ENCODE measurements around the gene KNOP1. TPM values are rescaled to one million over a fixed set of nuclear protein-coding genes. Genes with fewer than 3 reads are reported as not detected.

The KNOP1 gene
- total RNA-seq, 1 donor from 2014 or later, result 19.0 TPM

DNA sequence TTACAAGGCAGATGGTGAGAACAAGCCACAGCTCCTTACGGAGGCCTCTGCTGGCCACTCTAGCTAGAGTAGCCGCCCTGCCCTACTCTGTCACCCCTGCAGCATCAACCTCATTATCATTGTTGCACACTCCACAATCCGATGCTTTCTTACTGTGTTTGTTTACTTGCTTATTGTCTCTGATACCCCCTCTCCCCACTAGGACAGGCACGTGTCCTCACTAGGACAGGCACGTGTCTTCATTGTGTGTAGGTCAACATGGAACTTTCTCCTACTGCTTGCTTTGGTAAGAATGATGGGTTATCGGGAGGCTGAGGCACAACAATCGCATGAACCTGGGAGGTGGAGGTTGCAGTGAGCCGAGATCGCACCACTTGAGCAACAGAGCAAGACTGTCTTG is 63.9 kb downstream of the KNOP1 start:
- POLR2A ChIA-PET, result no interaction called here
- Mint-ChIP-seq H3K4me3 (no peak overlapping the region), H3K36me3 (ENCODE audit: low read depth) (peaks cover 78% of the 10 kb centered on the region), H3K27ac (no peak overlapping the region), H3K9me3 (no peaks in the 10 kb centered on the region), H3K4me1 (no peaks in the 10 kb centered on the region), H3K27me3 (no peaks in the 10 kb centered on the region)
- intact Hi-C loops (cut with micrococcal nuclease), result no loop called here
- CTCF ChIA-PET, result no interaction called here
- no peak for DNase-seq
- TF ChIP-seq, protein P1, sequence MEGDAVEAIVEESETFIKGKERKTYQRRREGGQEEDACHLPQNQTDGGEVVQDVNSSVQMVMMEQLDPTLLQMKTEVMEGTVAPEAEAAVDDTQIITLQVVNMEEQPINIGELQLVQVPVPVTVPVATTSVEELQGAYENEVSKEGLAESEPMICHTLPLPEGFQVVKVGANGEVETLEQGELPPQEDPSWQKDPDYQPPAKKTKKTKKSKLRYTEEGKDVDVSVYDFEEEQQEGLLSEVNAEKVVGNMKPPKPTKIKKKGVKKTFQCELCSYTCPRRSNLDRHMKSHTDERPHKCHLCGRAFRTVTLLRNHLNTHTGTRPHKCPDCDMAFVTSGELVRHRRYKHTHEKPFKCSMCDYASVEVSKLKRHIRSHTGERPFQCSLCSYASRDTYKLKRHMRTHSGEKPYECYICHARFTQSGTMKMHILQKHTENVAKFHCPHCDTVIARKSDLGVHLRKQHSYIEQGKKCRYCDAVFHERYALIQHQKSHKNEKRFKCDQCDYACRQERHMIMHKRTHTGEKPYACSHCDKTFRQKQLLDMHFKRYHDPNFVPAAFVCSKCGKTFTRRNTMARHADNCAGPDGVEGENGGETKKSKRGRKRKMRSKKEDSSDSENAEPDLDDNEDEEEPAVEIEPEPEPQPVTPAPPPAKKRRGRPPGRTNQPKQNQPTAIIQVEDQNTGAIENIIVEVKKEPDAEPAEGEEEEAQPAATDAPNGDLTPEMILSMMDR (IDR thresholded peaks at IDR 0.05), result no peak
- no peak for ATAC-seq (ENCODE audit: low read depth)

Other genes with a start within 250 kb of the KNOP1 start
- 17.0 and 18.3 TPM in 2 replicates for gene GDE1, start 196.1 kb downstream of the KNOP1 start, total RNA-seq
- gene CCP110, start 194.3 kb downstream of the KNOP1 start, total RNA-seq, result 11.3 and 12.7 TPM in 2 replicates
- gene VPS35L, start 162.5 kb downstream of the KNOP1 start, total RNA-seq, result 59.7 and 66.0 TPM in 2 replicates
- 3.2 and 3.8 TPM in 2 replicates for gene IQCK, start within 50 bp of the KNOP1 start, total RNA-seq
- 0.07 TPM in 1 of 2 replicates, not detected in the other for gene GPRC5B, start 166.6 kb upstream of the KNOP1 start, total RNA-seq